Measurements from ENCODE around the gene TBC1D9B. TPM values are rescaled to one million over a fixed set of nuclear protein-coding genes. Genes with fewer than 3 reads are reported as not detected.

Gene TBC1D9B
- polyA plus RNA-seq, 3 donors, result 49.1 to 82.3 (median 80.3) TPM

GRCh38 chr5:179890751-179891682 is 16.7 kb downstream of the TBC1D9B start:
- 92 to 96% (median 93%) methylated on average over 25 of the region's 25 CpGs for WGBS, 3 donors
- H3K27ac ChIP-seq (ENCODE audit: low read depth, low read length), result no peak overlapping the region

- 93 to 97% (median 95%) methylated on average over 12 to 13 of the region's 13 CpGs for WGBS, 3 donors
- no peak overlapping the region for H3K27ac ChIP-seq (ENCODE audit: low read depth, low read length)
These were observed 17.8 kb downstream of the TBC1D9B start for GRCh38 chr5:179889885-179890284.

DNA sequence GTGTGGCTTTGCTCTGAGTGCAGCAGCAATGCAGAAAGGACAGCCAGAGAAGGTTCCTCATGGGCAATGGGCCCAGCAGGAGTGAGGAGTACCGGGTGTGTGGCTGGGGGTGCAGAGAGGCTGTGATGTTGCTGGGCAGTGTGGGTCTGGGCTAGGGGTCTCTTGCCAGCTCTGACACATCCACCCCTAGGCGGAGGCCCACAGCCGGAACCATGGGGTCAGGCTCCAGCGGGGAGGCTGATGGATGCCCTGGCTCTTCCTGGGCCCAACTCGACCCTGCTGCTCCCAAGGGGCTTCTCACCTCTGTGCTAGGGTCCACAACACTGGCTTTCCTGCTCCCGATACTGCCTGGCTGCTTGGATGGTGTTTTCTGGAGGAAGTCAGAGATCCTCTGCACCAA is 19.9 kb downstream of the TBC1D9B start:
- H3K27ac ChIP-seq (ENCODE audit: low read depth, low read length), result no peak overlapping the region
- WGBS, 3 donors, result 80 to 92% (median 91%) methylated on average over 6 of the region's 6 CpGs

DNA sequence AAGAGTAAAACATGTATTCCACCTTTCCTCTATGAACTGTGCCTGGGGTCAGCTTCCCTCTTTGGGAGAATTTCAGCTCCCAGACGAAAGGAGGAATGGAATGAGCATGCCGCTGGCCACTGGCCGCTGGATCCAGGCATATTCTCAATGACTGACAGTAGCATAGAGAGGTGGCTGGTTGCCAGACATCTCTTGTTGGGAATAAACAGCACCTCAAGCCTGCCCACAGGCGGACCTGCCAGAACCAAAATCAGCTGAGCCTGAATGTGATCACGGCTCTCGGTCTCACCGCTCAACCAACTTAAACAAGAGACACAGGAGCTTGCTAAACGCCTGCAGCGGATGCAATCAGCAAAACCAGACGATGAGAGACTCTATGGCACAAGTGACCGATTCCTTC is 20.6 kb downstream of the TBC1D9B start:
- H3K27ac ChIP-seq (ENCODE audit: low read depth, low read length), result no peak overlapping the region
- 83 to 95% (median 94%) methylated on average over 11 of the region's 11 CpGs for WGBS, 3 donors

- H3K27ac ChIP-seq (ENCODE audit: low read depth, low read length), result no peak overlapping the region
- WGBS, 3 donors, result 86 to 92% (median 88%) methylated on average over 14 of the region's 14 CpGs
These were observed 21.3 kb downstream of the TBC1D9B start for GRCh38 chr5:179886190-179886911.

GRCh38 chr5:179885491-179886090 is 22.1 kb downstream of the TBC1D9B start:
- WGBS, 3 donors, result 87 to 99% (median 96%) methylated on average over 13 of the region's 13 CpGs
- no peak overlapping the region for H3K27ac ChIP-seq (ENCODE audit: low read depth, low read length)

GRCh38 chr5:179883163-179883562 is 24.5 kb downstream of the TBC1D9B start:
- H3K27ac ChIP-seq (ENCODE audit: low read depth, low read length), result no peak overlapping the region
- 96 to 99% (median 97%) methylated on average over 3 of the region's 3 CpGs for WGBS, 3 donors

- no peak overlapping the region for H3K27ac ChIP-seq (ENCODE audit: low read depth, low read length)
- 88 to 97% (median 92%) methylated on average over 4 of the region's 4 CpGs for WGBS, 3 donors
These were observed 25.4 kb downstream of the TBC1D9B start for GRCh38 chr5:179882338-179882737.

DNA sequence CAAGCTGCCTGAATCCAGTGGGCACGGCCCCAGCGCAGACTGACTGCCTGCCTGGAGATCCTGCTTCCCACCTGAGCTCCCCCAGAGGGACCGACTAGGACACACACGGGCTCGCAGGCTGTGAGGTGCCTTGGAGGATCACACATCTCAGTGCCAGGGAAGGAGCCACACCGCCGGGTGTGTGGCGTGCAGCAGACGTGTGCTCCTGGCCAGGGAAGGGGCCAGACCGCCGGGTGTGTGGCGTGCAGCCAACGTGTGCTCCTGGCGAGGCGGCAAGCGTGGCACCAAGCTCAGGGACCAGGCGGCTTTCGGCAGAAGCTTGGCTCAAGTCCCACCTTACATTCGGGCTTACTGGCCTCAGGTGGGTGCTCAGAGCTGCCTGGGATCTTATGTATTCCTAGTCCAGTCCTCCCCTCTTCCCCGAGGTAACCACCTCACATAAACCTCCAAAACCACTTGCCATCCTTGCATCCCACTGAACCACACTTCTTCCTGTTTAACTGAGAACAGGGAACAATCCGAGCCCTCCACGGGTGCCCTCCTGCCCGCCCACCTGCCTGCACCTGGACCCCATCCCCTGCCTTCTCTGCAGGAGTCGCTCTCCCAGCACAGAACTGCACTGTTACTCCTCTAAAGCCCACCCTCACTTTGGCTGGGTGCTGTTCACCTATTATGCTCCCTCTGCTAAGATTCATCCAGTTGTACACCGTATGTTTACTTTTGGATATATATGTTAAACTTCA is 26.7 kb downstream of the TBC1D9B start:
- WGBS, 3 donors, result 90 to 91% (median 90%) methylated on average over 17 to 25 of the region's 25 CpGs
- no peak overlapping the region for H3K27ac ChIP-seq (ENCODE audit: low read depth, low read length)

DNA sequence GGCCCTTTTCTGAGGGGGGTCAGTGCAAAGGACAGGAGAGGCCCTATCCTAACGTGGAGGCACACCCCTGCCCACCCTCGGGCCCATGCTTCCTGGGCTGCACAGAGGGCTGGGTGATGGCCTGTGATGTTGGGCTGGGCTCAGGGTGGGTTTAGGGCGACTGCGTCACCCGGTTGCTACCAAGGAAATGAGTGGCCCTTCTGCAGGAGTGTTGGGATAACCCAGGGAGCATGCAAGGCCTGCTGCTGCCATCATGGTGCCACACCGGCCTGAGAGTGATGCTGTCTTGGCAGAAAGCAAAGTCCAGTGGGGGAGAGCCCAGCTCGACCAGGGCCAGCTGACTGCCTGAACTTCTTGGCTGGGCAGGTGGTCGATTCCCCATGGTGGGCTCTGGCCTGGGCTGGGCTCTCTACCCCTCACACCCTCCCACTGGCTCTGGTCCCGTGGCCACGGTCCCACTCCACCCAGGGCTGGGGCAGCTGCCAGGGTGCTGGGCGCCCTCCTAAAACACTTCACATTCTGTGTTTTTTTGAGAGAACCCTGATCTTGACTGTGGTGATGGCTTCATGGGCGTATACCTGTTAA is 27.5 kb downstream of the TBC1D9B start:
- 82 to 87% (median 87%) methylated on average over 11 to 12 of the region's 12 CpGs for WGBS, 3 donors
- no peak overlapping the region for H3K27ac ChIP-seq (ENCODE audit: low read depth, low read length)

GRCh38 chr5:179879690-179880010 is 28.0 kb downstream of the TBC1D9B start:
- no peak overlapping the region for H3K27ac ChIP-seq (ENCODE audit: low read depth, low read length)
- 90 to 96% (median 94%) methylated on average over 13 of the region's 13 CpGs for WGBS, 3 donors

GRCh38 chr5:179879003-179879689 is 28.6 kb downstream of the TBC1D9B start:
- no peak overlapping the region for H3K27ac ChIP-seq (ENCODE audit: low read depth, low read length)
- 90 to 94% (median 93%) methylated on average over 30 to 31 of the region's 31 CpGs for whole genome bisulfite sequencing, 3 donors

DNA sequence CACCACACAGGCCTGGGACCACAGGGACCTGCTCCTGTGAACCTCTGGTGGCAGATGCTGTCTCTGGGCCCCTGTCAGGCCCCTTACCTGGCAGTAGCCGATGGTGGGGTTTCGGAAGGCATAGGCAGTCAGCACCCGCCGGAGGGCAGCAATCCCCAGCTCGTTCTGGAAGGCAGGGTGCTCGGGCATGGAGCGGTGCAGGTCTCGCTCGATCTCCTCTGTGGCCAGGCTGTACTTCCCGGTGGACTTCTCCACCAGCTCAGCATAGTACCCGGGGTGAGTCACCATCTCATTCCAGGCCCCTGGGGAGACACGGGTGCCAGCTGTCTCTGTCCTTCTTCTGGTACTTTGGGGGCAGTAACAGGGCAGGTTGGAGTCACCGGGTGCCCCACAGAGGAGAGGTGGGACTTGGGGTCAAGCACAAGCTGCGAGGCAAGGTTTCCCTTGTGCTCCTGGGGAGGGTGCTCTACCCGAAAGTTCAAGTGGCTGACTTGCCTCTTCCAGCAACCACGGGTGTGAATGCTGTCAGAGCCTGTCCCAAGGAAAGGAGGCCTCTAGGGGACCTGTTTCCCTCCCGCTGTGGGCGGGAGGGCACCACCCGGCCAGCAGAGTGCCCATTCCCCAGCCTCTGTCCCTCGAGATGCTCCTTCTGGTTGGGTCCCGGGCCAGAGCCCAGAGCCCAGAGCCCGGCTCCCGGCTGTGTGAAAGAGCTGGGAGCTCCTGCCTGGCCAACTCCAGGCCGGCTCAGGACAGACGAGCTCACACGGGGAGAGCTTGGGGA is 29.3 kb downstream of the TBC1D9B start:
- WGBS, 3 donors, result 87 to 90% (median 88%) methylated on average over 26 of the region's 26 CpGs

DNA sequence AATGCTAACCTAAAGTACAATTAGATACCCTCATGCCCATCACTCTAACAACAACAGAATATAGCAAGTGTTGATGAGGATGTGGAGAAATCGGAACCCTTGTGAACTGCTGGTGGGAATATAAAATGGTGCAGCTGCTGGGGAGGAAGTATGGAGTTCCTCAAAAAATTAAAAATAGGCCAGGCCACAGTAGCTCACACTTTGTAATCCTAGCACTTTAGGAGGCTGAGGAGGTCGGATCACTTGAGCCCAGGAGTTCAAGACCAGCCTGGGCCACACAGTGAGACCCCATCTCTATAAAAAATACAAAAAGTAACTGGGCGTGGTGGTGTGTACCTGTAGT is 31.1 kb downstream of the TBC1D9B start:
- H3K27ac ChIP-seq (ENCODE audit: low read depth, low read length), result no peak overlapping the region
- 84 to 95% (median 85%) methylated on average over 3 of the region's 3 CpGs for WGBS, 3 donors

More for the DNA sequence above, 29.3 kb downstream of the TBC1D9B start:
- no peak overlapping the region for H3K27ac ChIP-seq (ENCODE audit: low read depth, low read length)

- WGBS, 3 donors, result 87 to 91% (median 89%) methylated on average over 16 of the region's 16 CpGs
- H3K27ac ChIP-seq (ENCODE audit: low read depth, low read length), result no peak overlapping the region
These were observed 31.7 kb downstream of the TBC1D9B start for GRCh38 chr5:179875741-179876609.

Data from adipose tissue (tissue), 3 donors.